HG03575 (cell line): ENCODE results near the gene PGC.

ENCODE experiments used
- ATAC-seq: cut with Tn5 transposase; IDR thresholded peaks from one replicate; pipeline ENCODE4 v1.9.1; 2021; ENCODE audit not compliant: unreplicated experiment, insufficient number of reproducible peaks, low FRiP score; ENCODE audit errors: extremely low read depth

PGC gene

DNA sequence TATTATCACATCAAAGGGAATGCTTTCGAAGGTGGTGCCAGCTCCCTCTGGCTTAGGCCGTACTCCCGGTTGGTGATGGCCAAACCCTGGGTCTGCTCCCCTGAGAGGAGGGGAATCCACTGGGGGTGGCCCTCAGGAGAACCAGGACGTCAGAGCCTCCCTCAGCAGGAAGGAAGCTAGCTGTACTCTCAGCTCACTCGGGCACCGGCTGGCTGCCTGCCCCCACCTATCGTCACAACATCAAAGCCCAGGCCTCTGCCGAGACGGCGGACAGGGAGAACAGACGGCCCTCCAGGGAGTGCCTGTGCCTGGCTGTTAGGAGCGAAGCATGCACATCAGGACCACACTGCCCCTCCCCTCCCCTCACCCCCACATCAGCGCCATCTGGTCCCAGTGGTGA lies 9.2 kb upstream of the PGC start:
- no peak for ATAC-seq

DNA sequence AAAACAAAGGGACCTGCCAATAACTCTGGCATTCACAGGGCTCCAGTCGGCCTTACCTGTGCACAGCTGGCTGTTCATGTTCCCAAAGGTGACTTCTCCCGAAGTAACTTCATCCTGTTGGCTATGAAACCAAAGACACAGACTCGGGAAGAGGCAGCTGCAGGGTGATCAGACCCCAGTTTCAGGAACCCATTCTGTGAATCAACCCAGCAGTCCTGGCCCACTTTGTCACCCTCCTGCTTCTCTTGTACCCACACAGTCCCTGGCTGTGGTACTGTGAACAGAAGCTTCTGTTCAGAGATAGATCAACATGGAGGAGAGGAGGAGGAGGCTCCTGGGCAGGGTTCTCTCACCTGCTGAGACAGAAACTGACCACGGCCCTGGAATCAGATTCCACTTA lies 8.7 kb upstream of the PGC start:
- ATAC-seq, result no peak

DNA sequence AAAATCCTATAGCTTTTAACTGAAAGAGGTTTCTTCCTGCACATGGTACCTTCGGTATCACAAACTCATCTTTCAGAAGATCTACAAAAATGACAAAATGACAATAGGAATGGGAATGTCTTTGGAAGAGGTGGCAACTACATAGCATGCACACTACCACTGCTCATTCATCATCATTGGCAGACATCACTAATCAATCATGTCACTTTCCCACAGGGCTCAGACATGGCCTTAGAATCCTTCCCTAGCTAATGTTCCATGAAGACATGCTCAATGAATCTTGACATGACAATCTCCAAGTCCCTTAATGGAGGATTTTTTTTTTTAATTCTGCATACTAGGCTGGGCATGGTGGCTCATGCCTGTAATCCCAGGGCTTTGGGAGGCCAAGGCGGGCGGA lies 3.2 kb upstream of the PGC start:
- ATAC-seq, result no peak

DNA sequence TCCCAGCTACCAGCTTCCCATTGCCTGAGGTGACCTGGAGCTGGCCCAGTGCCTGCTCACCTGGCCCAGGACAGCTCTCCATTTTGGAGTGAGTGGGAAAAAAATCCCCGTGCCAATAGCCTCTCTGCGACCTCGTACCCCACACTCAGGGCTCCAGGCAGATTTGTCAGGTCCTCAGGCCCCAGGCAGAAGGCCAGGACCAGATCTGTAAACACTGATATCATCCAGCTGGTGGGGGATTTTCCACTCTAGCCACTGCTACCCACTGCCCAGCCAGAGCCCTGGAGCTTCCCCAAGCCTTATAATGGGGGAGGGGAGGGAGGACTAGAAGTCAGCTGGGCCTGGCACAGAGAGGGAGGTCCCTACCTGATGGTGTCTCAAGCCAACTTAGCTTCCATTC lies 1.3 kb upstream of the PGC start:
- ATAC-seq, result no peak

DNA sequence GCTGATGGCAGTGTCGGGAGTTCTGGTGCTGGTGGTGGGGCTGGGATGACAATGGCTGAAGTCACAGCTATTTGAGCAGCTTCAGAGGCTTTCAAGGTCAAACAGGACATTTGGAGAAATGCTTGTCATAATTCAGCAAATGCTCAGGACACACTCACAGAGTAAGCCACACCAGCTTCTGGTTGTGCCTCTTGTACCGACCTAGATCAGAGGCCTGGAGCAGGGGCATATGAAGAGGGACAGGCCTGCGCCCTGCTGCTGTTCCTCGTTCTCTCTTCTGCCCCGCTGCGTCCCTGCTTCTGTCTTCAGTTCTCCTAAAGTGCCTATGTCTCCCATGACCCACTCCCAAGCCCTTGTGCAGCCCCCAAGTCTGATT lies 893 bp upstream of the PGC start:
- ATAC-seq, result no peak

DNA sequence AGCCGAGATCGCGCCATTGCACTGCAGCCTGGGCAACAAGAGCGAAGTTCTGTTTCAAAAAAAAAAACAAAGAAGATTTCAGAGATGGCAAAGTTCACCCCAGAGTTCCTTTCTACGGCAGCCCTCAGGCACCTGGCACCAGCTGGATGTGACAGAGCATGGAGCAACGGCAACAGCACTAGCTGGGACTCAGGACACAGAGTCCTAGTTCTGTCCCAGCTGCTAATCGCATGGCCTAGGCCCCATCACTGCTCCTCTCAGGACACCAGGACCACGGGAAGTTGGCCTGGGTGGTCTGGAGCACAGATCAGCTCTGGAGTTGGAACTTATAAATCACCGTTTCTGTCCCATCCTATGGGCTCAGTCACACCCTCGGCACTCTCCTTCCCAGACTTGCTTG lies 1.1 kb downstream of the PGC start:
- ATAC-seq, result no peak

GRCh38 chr6:41744236-41744787 lies 2.9 kb downstream of the PGC start:
- ATAC-seq, result no peak

- ATAC-seq, result no peak
Measured at GRCh38 chr6:41743406-41744235, 3.6 kb downstream of the PGC start.

GRCh38 chr6:41741625-41742490 lies 5.3 kb downstream of the PGC start:
- no peak for ATAC-seq

DNA sequence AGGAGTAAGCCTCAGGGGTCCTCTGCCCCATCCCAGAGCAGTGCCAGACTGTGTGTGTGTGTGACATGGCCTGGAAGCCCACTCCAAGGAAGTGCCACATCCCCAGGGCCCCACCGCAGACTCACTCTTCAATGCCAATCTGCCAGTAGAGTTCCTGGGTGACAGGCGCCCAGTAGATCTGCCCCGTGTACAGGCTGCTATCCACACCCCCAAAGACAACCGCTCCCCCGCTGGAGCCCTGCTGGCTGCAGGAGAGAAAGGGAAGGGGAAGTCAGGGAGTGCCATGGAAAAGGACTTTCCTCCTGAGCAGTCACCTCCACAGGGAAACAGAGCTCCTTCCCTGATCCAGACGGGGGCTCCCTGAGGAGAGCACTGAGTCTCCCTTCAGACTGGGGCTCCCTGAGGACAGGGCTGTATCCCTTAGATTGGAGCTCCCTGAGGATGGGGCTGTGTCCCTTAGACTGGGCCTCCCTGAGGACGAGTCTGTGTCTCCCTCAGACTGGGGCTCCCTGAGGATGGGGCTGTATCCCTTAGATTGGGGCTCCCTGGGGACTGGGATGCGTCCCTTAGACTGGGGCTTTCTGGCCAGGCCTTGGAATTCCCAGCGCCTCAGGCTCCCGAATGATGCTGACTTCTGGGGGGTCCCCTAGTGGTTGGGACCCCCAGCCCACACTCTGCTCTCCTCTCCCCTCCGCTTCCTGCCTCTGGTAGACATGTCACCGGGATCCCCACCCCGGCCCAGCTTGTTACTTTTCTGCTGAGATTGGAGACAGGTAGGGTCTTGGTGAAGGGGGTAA lies 6.6 kb downstream of the PGC start:
- ATAC-seq, result no peak

- ATAC-seq, result no peak
Measured at GRCh38 chr6:41739041-41739440, 8.2 kb downstream of the PGC start.

- ATAC-seq, result no peak
Measured at GRCh38 chr6:41737591-41738130, 9.5 kb downstream of the PGC start.

DNA sequence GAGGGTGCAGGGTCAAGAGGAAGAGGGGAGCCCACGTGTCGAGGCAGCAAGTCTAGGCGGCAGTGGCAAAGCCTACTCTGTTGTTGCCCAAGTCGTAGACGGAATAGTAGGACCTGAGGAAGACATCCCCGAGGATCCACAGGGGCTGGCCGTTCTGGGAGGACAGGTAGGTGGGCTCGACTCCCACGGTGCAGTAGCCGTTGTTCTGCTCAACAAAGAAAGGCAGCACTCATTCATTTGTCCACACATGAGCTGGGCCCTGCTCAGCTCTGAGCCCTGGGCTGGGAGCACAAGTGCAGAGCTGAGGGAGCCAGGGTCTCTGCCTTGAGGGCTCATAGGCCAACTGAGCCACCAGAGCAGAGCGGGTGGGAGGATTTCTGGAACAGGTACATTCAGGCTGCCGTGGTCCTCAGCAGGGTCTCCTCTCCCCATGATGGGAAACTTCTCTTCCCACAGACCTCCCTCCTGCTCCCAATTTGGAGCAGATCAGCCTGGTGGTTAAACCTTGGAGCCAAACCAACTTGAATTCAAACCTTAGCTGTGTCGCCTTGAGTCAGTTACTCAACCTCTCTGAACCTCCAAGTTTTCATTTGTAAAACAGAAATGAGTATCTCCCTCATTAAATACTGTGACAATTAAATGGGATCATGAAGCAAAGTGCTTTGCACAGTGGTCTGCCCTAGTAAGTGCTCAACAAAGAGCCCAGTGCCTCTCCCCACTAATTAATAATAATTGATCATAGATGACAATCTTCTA lies 10.2 kb downstream of the PGC start:
- no peak for ATAC-seq

- no peak for ATAC-seq
Measured at GRCh38 chr6:41736186-41736733, 10.9 kb downstream of the PGC start.

DNA sequence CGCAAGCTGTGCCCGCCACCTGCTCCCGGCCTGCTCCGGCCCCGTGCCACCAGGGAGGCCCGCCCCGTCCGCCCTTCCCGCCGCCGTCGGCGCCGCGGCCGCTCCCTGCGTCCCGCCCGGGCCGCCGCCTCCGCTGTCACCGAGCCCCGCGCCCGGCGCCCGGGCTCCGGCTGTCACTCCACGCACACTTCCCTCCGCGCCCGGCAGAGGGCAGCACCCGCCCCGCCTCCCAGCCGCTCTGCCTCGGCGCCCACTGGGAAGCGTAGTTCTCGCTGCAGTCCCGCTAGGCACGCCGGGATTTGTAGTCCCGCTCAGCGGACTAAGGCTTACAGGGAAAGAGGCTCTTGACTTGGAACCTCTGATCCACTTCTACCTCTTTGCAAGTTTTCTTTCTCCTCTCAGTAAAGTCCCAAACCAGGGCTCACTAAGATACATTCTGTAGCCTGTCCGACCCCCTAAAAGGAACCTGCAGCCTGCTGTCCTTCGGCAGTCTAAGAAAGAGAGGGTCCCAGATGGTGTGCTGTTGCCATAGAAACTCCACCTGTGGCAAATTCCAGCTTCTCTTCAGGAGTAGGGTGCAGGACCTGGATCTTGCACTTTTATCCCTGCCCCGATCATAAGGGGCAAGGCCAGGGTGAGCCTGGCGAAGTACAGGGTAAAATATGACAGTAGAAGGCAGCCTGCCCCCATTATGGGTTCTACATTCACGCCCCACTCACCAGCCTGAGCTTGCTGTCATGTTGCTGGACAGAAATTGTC lies 11.6 kb downstream of the PGC start, which contains the start of gene TFEB:
Gene TFEB (minus strand): TSS at position 182 of the 759 bp plus-strand sequence. CDS start 44,395 bp downstream, outside the sequence.
- no peak for ATAC-seq

GRCh38 chr6:41734666-41735426 lies 12.4 kb downstream of the PGC start:
- ATAC-seq, result no peak
